Smooth muscle cell (in vitro differentiated cells): ENCODE data around the gene HACD3. TPM values are rescaled to one million over a fixed set of nuclear protein-coding genes. Genes with fewer than 3 reads are reported as not detected.

ENCODE experiments used
- DNase-seq: peaks from one replicate; lab custom pipeline; 2025; ENCODE audit not compliant: unreplicated experiment; lab: John Stamatoyannopoulos, UW
- H2AFZ ChIP-seq: fragments of 200-600 bp; sonication (generic); 2 replicates; pipeline ENCODE4 v1.6.0; 2016; ENCODE audit warnings: antibody characterized with exemption, low read depth, mild to moderate bottlenecking
- H3F3A ChIP-seq: fragments of 200-600 bp; sonication (generic); 2 replicates; pipeline ENCODE4 v1.6.0; 2017; ENCODE audit warnings: antibody characterized with exemption, low read depth
- H3K27ac ChIP-seq: fragments of 200-600 bp; sonication (generic); 2 replicates; pipeline ENCODE4 v1.5.1; 2016; ENCODE audit warnings: low read depth, mild to moderate bottlenecking
- H3K27me3 ChIP-seq: fragments of 200-600 bp; sonication (generic); 2 replicates; pipeline ENCODE4 v1.6.1; 2016; ENCODE audit warnings: low read depth, mild to moderate bottlenecking
- H3K36me3 ChIP-seq: fragments of 200-600 bp; sonication (generic); 2 replicates; pipeline ENCODE4 v1.5.1; 2016; ENCODE audit warnings: low read depth
- H3K4me1 ChIP-seq: fragments of 200-600 bp; sonication (generic); 2 replicates; pipeline ENCODE4 v1.5.1; 2016; ENCODE audit warnings: low read depth
- H3K4me2 ChIP-seq: fragments of 200-600 bp; sonication (generic); 2 replicates; pipeline ENCODE4 v1.6.0; 2016; ENCODE audit warnings: mild to moderate bottlenecking
- H3K4me3 ChIP-seq: fragments of 200-600 bp; sonication (generic); 2 replicates; pipeline ENCODE4 v1.5.1; 2016; ENCODE audit warnings: mild to moderate bottlenecking
- H3K79me2 ChIP-seq: fragments of 200-600 bp; sonication (generic); 2 replicates; pipeline ENCODE4 v1.6.0; 2016; ENCODE audit warnings: low read depth, mild to moderate bottlenecking
- H3K9ac ChIP-seq: fragments of 200-600 bp; sonication (generic); 2 replicates; pipeline ENCODE4 v1.6.0; 2016; ENCODE audit warnings: low read depth
- H3K9me3 ChIP-seq: fragments of 200-600 bp; sonication (generic); replicated peaks from 2 replicates; pipeline ENCODE4 v1.5.1; 2016; ENCODE audit warnings: low read depth
- H4K20me1 ChIP-seq: fragments of 200-600 bp; sonication (generic); 2 replicates; pipeline ENCODE4 v1.6.0; 2016; ENCODE audit warnings: low read depth
- CTCF ChIP-seq: fragments of 200-600 bp; sonication (generic); IDR thresholded peaks from 2 replicates; pipeline ENCODE4 v1.5.1; 2017; ENCODE audit warnings: borderline replicate concordance, mild to moderate bottlenecking, antibody characterized with exemption; ENCODE audit not compliant: insufficient read depth, poor library complexity, severe bottlenecking
- WGBS: methylation state at CpG from one replicate; pipeline ENCODE4 v1.1.7; 2016; ENCODE audit warnings: low lambda C conversion rate; 5-methylcytosine and 5-hydroxymethylcytosine counted together
- polyA plus RNA-seq: library from polyadenylated mRNA; unstranded; fragments of >200 nt; fragmentation: Nextera tagmentation; extraction: Ambion mirVana; gene quantifications from 2 replicates; pipeline ENCODE4 v1.2.1, GENCODE V29; 2016
- small RNA-seq: library from RNA; depleted of rRNA; stranded (forward); fragments of <200 nt; gene quantifications from one replicate; pipeline ENCODE3, GENCODE V24; 2014
- total RNA-seq: library from RNA; depleted of rRNA; stranded (reverse); fragments of >200 nt; gene quantifications from 2 replicates; pipeline ENCODE4 v1.2.3, GENCODE V29; 2014

HACD3 gene
- total and polyA plus RNA-seq, 2 experiments from 2014 or later: 73.8 to 107 TPM

DNA sequence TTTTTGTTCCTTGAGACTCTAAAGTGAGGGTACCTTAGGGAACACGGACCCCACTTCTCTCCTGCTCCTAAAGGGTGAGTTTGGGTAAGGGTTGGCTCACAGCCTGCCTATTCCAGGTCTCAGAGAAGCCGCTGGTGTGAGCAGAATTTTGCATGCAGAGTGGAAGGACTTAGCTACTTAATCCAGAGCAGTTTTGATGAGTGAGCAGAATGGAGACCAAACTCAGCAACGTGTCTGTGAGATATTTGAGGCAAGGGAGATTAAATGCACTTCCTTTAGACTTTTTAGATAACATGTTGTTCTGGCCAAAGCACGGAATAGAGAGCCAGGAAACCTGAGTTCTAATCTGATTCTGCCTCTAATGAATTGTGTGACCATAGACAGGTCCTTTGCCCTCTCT is 96.6 kb downstream of the HACD3 start:
- no peaks in the 10 kb centered on the region for H3K79me2 ChIP-seq
- H3K9me3 ChIP-seq: no peaks in the 10 kb centered on the region
- no peak overlapping the region for H3K9ac ChIP-seq
- WGBS: 47% methylated on average over 4 of the region's 4 CpGs
- no peaks in the 10 kb centered on the region for H3K27me3 ChIP-seq
- no peaks in the 10 kb centered on the region for H4K20me1 ChIP-seq
- H3K4me1 ChIP-seq: no peaks in the 10 kb centered on the region
- H3K4me2 ChIP-seq: no peak overlapping the region
- no peaks in the 10 kb centered on the region for H3F3A ChIP-seq
- no peak overlapping the region for H2AFZ ChIP-seq
- no peak for TF ChIP-seq CTCF
- DNase-seq: no peak
- peaks cover 4% of the 10 kb centered on the region for H3K36me3 ChIP-seq
- H3K27ac ChIP-seq: no peak overlapping the region
- no peak overlapping the region for H3K4me3 ChIP-seq

Small RNA genes lying within 50 kb of the gene (small RNA-seq; reads per million reads assigned to genes)
- gene RF00019: not detected
- gene RNU6-19P: not detected

Other genes with a start within 250 kb of the HACD3 start
- 6.0 and 10.0 TPM in 2 replicates for gene PARP16, start 243.6 kb upstream of the HACD3 start, total RNA-seq
- gene PARP16, start 243.6 kb upstream of the HACD3 start, polyA plus RNA-seq: 11.7 and 15.1 TPM in 2 replicates
- gene RNU5A-1, start 234.4 kb upstream of the HACD3 start, total RNA-seq: not detected in 2 replicates
- not detected in 2 replicates for gene RNU5A-1, start 234.4 kb upstream of the HACD3 start, polyA plus RNA-seq
- gene RNU5B-1, start 225.8 kb upstream of the HACD3 start, total RNA-seq: not detected in 2 replicates
- gene RNU5B-1, start 225.8 kb upstream of the HACD3 start, polyA plus RNA-seq: not detected in 2 replicates
- gene IGDCC3, start 152.5 kb upstream of the HACD3 start, total RNA-seq: 2.6 and 3.2 TPM in 2 replicates
- 5.9 and 8.5 TPM in 2 replicates for gene IGDCC3, start 152.5 kb upstream of the HACD3 start, polyA plus RNA-seq
- 20.0 and 20.5 TPM in 2 replicates for gene IGDCC4, start 107.5 kb upstream of the HACD3 start, total RNA-seq
- 24.2 and 25.2 TPM in 2 replicates for gene IGDCC4, start 107.5 kb upstream of the HACD3 start, polyA plus RNA-seq
- 30.2 and 36.4 TPM in 2 replicates for gene DPP8, start 12.8 kb upstream of the HACD3 start, total RNA-seq
- 25.6 and 30.8 TPM in 2 replicates for gene DPP8, start 12.8 kb upstream of the HACD3 start, polyA plus RNA-seq
- 18.3 and 36.6 TPM in 2 replicates for gene INTS14, start 80.7 kb downstream of the HACD3 start, total RNA-seq
- 21.2 and 22.5 TPM in 2 replicates for gene INTS14, start 80.7 kb downstream of the HACD3 start, polyA plus RNA-seq
- gene SLC24A1, start 91.5 kb downstream of the HACD3 start, total RNA-seq: 2.8 and 9.0 TPM in 2 replicates
- 1.3 and 3.5 TPM in 2 replicates for gene SLC24A1, start 91.5 kb downstream of the HACD3 start, polyA plus RNA-seq